IMR-90 (cell line): Measurements from ENCODE around the gene EMID1. TPM values are rescaled to one million over a fixed set of nuclear protein-coding genes. Genes with fewer than 3 reads are reported as not detected.

Experiments
- ATAC-seq: fragments of 200-7000 bp; cut with Tn5 transposase; 2 replicates; pipeline ENCODE4 v1.9.1; 2020; ENCODE audit warnings: low read depth, mild to moderate bottlenecking, moderate library complexity
- BruUV-seq: library from RNA; stranded (reverse); fragments of 400-500 nt; replicated peaks from 2 replicates; lab custom pipeline; 2021; lab: Mats Ljungman, UMichigan
- CTCF ChIA-PET: fragments of 300-600 bp; formaldehyde crosslinking; extraction: SDS; loops from one replicate; lab custom pipeline; 2021; ENCODE audit warnings: antibody characterized with exemption; lab: Yijun Ruan, JAX
- POLR2A ChIA-PET: fragments of 300-600 bp; sonication (Branson Sonifier 250); formaldehyde crosslinking; loops from one replicate; lab custom pipeline; 2022; ENCODE audit warnings: antibody characterized with exemption; ENCODE audit not compliant: unreplicated experiment; lab: Charles Lee
- DNase-seq: peaks from one replicate; pipeline ENCODE4 v3.0.0; 2013
- H2AFZ ChIP-seq: replicated peaks from 2 replicates; pipeline ENCODE3; 2013; ENCODE audit warnings: low read length, mild to moderate bottlenecking; ENCODE audit not compliant: poor library complexity
- H2AK5ac ChIP-seq: 2 replicates; pipeline ENCODE4 v1.6.1; 2013; ENCODE audit warnings: low read depth, low read length, inconsistent platforms
- H2AK9ac ChIP-seq: replicated peaks from 2 replicates; pipeline ENCODE3; 2013; ENCODE audit warnings: mild to moderate bottlenecking, low read depth, low read length, moderate library complexity; ENCODE audit not compliant: poor library complexity
- H2BK120ac ChIP-seq: 2 replicates; pipeline ENCODE4 v1.6.1; 2013; ENCODE audit warnings: low read depth, low read length, inconsistent platforms
- H2BK15ac ChIP-seq: 3 replicates; pipeline ENCODE4 v1.6.1; 2013; ENCODE audit warnings: low read depth, low read length, inconsistent platforms
- H2BK20ac ChIP-seq: 2 replicates; pipeline ENCODE4 v1.6.1; 2013; ENCODE audit warnings: low read depth, mild to moderate bottlenecking, inconsistent platforms, low read length, moderate library complexity
- H2BK5ac ChIP-seq: 2 replicates; pipeline ENCODE4 v1.6.1; 2013; ENCODE audit warnings: mild to moderate bottlenecking, low read depth, low read length, inconsistent platforms; ENCODE audit not compliant: poor library complexity, severe bottlenecking
- H3K14ac ChIP-seq: replicated peaks from 2 replicates; pipeline ENCODE4 v1.6.1; 2013; ENCODE audit warnings: low read depth, low read length, inconsistent platforms
- H3K18ac ChIP-seq: 2 replicates; pipeline ENCODE4 v1.6.1; 2013; ENCODE audit warnings: low read depth, low read length, control low read depth
- H3K23ac ChIP-seq: 2 replicates; pipeline ENCODE4 v1.6.1; 2013; ENCODE audit warnings: low read depth, low read length, inconsistent platforms
- H3K27ac ChIP-seq: 2 replicates; pipeline ENCODE4 v1.5.1; 2013; ENCODE audit warnings: mild to moderate bottlenecking, control low read depth, low read length; ENCODE audit not compliant: insufficient read depth
- H3K27me3 ChIP-seq: 2 replicates; pipeline ENCODE4 v1.6.1; 2013; ENCODE audit warnings: low read length; ENCODE audit not compliant: control insufficient read depth, insufficient read depth
- H3K36me3 ChIP-seq: 2 replicates; pipeline ENCODE4 v1.6.1; 2013; ENCODE audit warnings: low read length, mixed read lengths; ENCODE audit not compliant: control insufficient read depth, insufficient read depth
- H3K4ac ChIP-seq: 2 replicates; pipeline ENCODE4 v1.6.1; 2013; ENCODE audit warnings: low read depth, low read length, inconsistent platforms
- H3K4me1 ChIP-seq: 2 replicates; pipeline ENCODE4 v1.6.1; 2013; ENCODE audit warnings: low read length, mixed read lengths; ENCODE audit not compliant: control insufficient read depth, insufficient read depth
- H3K4me2 ChIP-seq: 2 replicates; pipeline ENCODE4 v1.6.1; 2013; ENCODE audit warnings: low read depth, mild to moderate bottlenecking, control low read depth, low read length, moderate library complexity
- H3K4me3 ChIP-seq: 2 replicates; pipeline ENCODE4 v1.5.1; 2013; ENCODE audit warnings: low read depth, mild to moderate bottlenecking, control low read depth, low read length, moderate library complexity; ENCODE audit not compliant: insufficient read depth
- H3K56ac ChIP-seq: 2 replicates; pipeline ENCODE4 v1.6.1; 2013; ENCODE audit warnings: low read length, inconsistent platforms; ENCODE audit not compliant: insufficient read depth; ENCODE audit errors: extremely low read depth
- H3K79me1 ChIP-seq, 2 experiments: 2 replicates each; pipeline ENCODE4 v1.6.1; 2013; ENCODE audit warnings: low read length in 2 of 2, inconsistent platforms in 1 of 2, low read depth in 1 of 2
- H3K9ac ChIP-seq: 2 replicates; pipeline ENCODE4 v1.6.1; 2013; ENCODE audit warnings: low read depth, low read length, control low read depth
- H3K9me1 ChIP-seq: 2 replicates; pipeline ENCODE4 v1.6.1; 2013; ENCODE audit warnings: low read length, inconsistent platforms; ENCODE audit not compliant: insufficient read depth
- H3K9me3 ChIP-seq: 2 replicates; pipeline ENCODE4 v1.6.1; 2013; ENCODE audit warnings: low read length; ENCODE audit not compliant: control insufficient read depth, insufficient read depth
- H4K20me1 ChIP-seq: 2 replicates; pipeline ENCODE4 v1.6.1; 2013; ENCODE audit warnings: low read length, inconsistent platforms; ENCODE audit not compliant: insufficient read depth
- H4K5ac ChIP-seq: 2 replicates; pipeline ENCODE4 v1.6.1; 2013; ENCODE audit warnings: mild to moderate bottlenecking, low read depth, low read length, control low read depth
- H4K8ac ChIP-seq, 2 experiments: 2 replicates each; pipeline ENCODE4 v1.6.1; 2013; ENCODE audit warnings: low read depth in 2 of 2, low read length in 2 of 2, control low read depth in 1 of 2, inconsistent platforms in 1 of 2
- H4K91ac ChIP-seq: 2 replicates; pipeline ENCODE4 v1.6.1; 2013; ENCODE audit warnings: low read depth, low read length, inconsistent platforms; ENCODE audit not compliant: insufficient read depth
- CTCF ChIP-seq: conservative IDR thresholded peaks from 2 replicates; pipeline ENCODE4 v1.5.1; 2012; ENCODE audit warnings: mild to moderate bottlenecking, low read depth, low read length, improper control_type of control experiment
- MAFK ChIP-seq: IDR thresholded peaks from 2 replicates; pipeline ENCODE4 v1.6.1; 2012; ENCODE audit warnings: low read depth, low read length, improper control_type of control experiment
- MXI1 ChIP-seq: IDR thresholded peaks from 2 replicates; pipeline ENCODE4 v1.6.1; 2012; ENCODE audit warnings: low read depth, mild to moderate bottlenecking, low read length, moderate library complexity, borderline replicate concordance
- RFX5 ChIP-seq: IDR thresholded peaks from 2 replicates; pipeline ENCODE4 v1.8.0; 2012; ENCODE audit warnings: low read depth, mild to moderate bottlenecking, low read length, moderate library complexity
- WGBS, 2 experiments: methylation state at CpG; one replicate each; pipeline versions ENCODE4 v1.1.5 to v1.1.7; 2013; ENCODE audit warnings: missing lambda C conversion rate in 2 of 2; ENCODE audit not compliant: insufficient read length in 1 of 2; ENCODE audit errors: extremely low coverage in 2 of 2; 5-methylcytosine and 5-hydroxymethylcytosine counted together
- dilution Hi-C: fragments of 300-500 bp; cut with HindIII; formaldehyde crosslinking; loops from one replicate; pipeline ENCODE4 v1.14.3; 2018; ENCODE audit warnings: low sequenced_read_pairs; ENCODE audit not compliant: unreplicated experiment
- in situ Hi-C: fragments of 300-500 bp; cut with MboI; formaldehyde crosslinking; loops from 3 replicates; pipeline ENCODE4 v1.14.3; 2019; ENCODE audit warnings: low sequenced_read_pairs, inconsistent platforms, mixed read lengths
- intact Hi-C: fragments of 100-400 bp; cut with micrococcal nuclease; formaldehyde crosslinking; loops from 2 replicates; pipeline ENCODE4 v1.10.0; 2022
- polyA plus RNA-seq, 3 experiments: library from polyadenylated mRNA; depleted of rRNA; stranded (reverse); fragments of >200 nt; gene quantifications; 2 replicates each; pipeline ENCODE4 v1.2.3, GENCODE V29; 2012; ENCODE audit warnings: low replicate concordance in 1 of 3
- total RNA-seq: library from RNA; depleted of rRNA; stranded (reverse); fragments of >200 nt; gene quantifications from 2 replicates; pipeline ENCODE4 v1.2.3, GENCODE V29; 2012
- TF ChIP-seq, protein P1 (sequence below): fragments of 150-350 bp; IDR thresholded peaks from 2 replicates; pipeline ENCODE4 v1.6.1; 2016; ENCODE audit warnings: low read depth, mild to moderate bottlenecking, low read length, moderate library complexity, borderline replicate concordance

The EMID1 gene
- total and polyA plus RNA-seq, 2 of the 4 experiments (the other 2 are of a cell fraction) = 0.54 to 1.3 TPM

DNA sequence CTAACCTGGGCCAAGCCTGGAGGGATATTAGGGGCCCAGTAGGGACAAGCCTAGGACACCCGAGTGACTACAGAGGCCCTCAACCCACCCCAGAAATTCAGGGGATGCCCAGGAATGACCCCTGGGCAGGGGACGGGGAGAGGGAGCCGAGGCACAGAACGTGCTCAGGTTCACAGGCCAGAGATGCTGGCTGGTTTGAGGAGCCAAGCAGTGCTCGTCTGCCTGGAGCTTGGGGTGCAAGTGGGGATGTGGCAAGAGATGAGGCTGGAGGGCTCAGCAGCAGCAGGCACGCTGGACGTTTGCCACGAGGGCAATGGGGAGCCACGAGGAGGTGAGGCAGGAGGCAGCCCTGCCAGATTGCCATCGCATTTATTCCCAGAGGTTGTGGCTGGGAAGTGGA, 34.0 kb upstream of the EMID1 start:
- Histone ChIP-seq H3K36me3 (no peaks in the 10 kb centered on the region), H3K56ac (no peak overlapping the region), H2AFZ (no peak overlapping the region), H3K79me1 (no peaks in the 10 kb centered on the region), H2BK120ac (no peak overlapping the region), H2AK9ac (no peak overlapping the region), H3K4me1 (no peaks in the 10 kb centered on the region), H4K91ac (no peak overlapping the region), H3K14ac (no peak overlapping the region), H4K5ac (no peak overlapping the region), H2BK5ac (no peak overlapping the region), H3K9me3 (peaks cover 5% of the 10 kb centered on the region), H3K9me1 (no peaks in the 10 kb centered on the region), H4K8ac (no peak overlapping the region), H3K27me3 (peaks cover 10% of the 10 kb centered on the region), H2BK20ac (no peak overlapping the region), H4K20me1 (no peaks in the 10 kb centered on the region), H3K9ac (no peak overlapping the region), H3K27ac (no peak overlapping the region), H2BK15ac (no peak overlapping the region), H3K4me2 (no peak overlapping the region), H2AK5ac (no peak overlapping the region), H3K18ac (no peak overlapping the region), H3K4me3 (no peak overlapping the region), H3K4ac (no peak overlapping the region), H3K23ac (no peak overlapping the region)
- no TSS peak for BruUV-seq
- POLR2A ChIA-PET = no interaction called here
- intact Hi-C loops (no loop called here), in situ Hi-C loops (no loop called here), dilution Hi-C loops (no loop called here)
- 57% methylated on average over 4 of the region's 10 CpGs; no CpG with 5 or more reads in 1 of the 2 experiments for WGBS, 2 experiments
- TF ChIP-seq, protein P1, sequence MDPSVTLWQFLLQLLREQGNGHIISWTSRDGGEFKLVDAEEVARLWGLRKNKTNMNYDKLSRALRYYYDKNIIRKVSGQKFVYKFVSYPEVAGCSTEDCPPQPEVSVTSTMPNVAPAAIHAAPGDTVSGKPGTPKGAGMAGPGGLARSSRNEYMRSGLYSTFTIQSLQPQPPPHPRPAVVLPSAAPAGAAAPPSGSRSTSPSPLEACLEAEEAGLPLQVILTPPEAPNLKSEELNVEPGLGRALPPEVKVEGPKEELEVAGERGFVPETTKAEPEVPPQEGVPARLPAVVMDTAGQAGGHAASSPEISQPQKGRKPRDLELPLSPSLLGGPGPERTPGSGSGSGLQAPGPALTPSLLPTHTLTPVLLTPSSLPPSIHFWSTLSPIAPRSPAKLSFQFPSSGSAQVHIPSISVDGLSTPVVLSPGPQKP = no peak
- TF ChIP-seq MXI1 = no peak
- no peak for TF ChIP-seq RFX5
- no peak for TF ChIP-seq MAFK
- TF ChIP-seq CTCF = no peak
- DNase-seq = no peak
- CTCF ChIA-PET = no interaction called here
- no peak for ATAC-seq
